Activated T-helper 1 cell treated with anti-CD3 and anti-CD28 coated beads, Interleukin-12 subunit alpha, Interleukin-12 subunit beta, Interleukin-2, Interleukin-4 antibody, amounts not matched to agents 30 ng/mL and 10 ng/mL and 1 ng/mL, durations not matched to agents 14 hours and 24 hours and 36 hours (primary cell): ENCODE measurements around the gene RHOB. TPM values are rescaled to one million over a fixed set of nuclear protein-coding genes. Genes with fewer than 3 reads are reported as not detected.
A peak's percentile ranks its signal among the peaks of the same experiment; 100 is the strongest.

Experiments
- DNase-seq: peaks from one replicate; pipeline ENCODE4 v3.0.0; 2021; ENCODE audit warnings: low spot score
- H3K27ac Mint-ChIP-seq: one replicate; pipeline ENCODE4 v1.8.0; 2021; ENCODE audit warnings: mild to moderate bottlenecking, mixed read lengths
- H3K27me3 Mint-ChIP-seq: one replicate; pipeline ENCODE4 v1.8.0; 2022; ENCODE audit warnings: mild to moderate bottlenecking, moderate library complexity, mixed read lengths; ENCODE audit not compliant: insufficient read depth
- H3K36me3 Mint-ChIP-seq: one replicate; pipeline ENCODE4 v1.8.0; 2021; ENCODE audit warnings: low read depth, mixed read lengths
- H3K4me1 Mint-ChIP-seq: one replicate; pipeline ENCODE4 v1.8.0; 2021; ENCODE audit warnings: low read depth, mixed read lengths
- H3K4me3 Mint-ChIP-seq: one replicate; pipeline ENCODE4 v1.8.0; 2021; ENCODE audit warnings: mild to moderate bottlenecking, moderate library complexity, mixed read lengths
- H3K9me3 Mint-ChIP-seq: one replicate; pipeline ENCODE4 v1.8.0; 2021; ENCODE audit warnings: mixed read lengths
- intact Hi-C: fragments of 100-400 bp; cut with micrococcal nuclease; formaldehyde crosslinking; loops from one replicate; pipeline ENCODE4 v1.15.1; 2024
- total RNA-seq: library from RNA; stranded (reverse); gene quantifications from 2 replicates; pipeline ENCODE4 v1.2.3, GENCODE V29; 2022

RHOB gene
- total RNA-seq = 27.6 and 29.6 TPM in 2 replicates

- Mint-ChIP-seq H3K27me3 (peaks cover 64% of the 10 kb centered on the region), H3K27ac (peak within 1 kb of the TSS; percentile 61), H3K36me3 (peaks cover 2% of the 10 kb centered on the region), H3K9me3 (no peaks in the 10 kb centered on the region), H3K4me1 (peaks cover 12% of the 10 kb centered on the region), H3K4me3 (peak within 1 kb of the TSS; percentile 81)
- intact Hi-C loops = loop anchor here (1.0 to 10.0 kb wide), 11 partner anchors 10 to 1098 kb away; partner anchors contain the start of genes HS1BP3, LDAH, PUM2 and TTC32
- DNase-seq = peak; percentile 89
Measured at GRCh38 chr2:20446917-20447436, at the start of gene RHOB. Gene RHOB, plus strand, starts transcription at chr2:20447074. Its CDS starts 392 bp downstream, at chr2:20447466.

DNA sequence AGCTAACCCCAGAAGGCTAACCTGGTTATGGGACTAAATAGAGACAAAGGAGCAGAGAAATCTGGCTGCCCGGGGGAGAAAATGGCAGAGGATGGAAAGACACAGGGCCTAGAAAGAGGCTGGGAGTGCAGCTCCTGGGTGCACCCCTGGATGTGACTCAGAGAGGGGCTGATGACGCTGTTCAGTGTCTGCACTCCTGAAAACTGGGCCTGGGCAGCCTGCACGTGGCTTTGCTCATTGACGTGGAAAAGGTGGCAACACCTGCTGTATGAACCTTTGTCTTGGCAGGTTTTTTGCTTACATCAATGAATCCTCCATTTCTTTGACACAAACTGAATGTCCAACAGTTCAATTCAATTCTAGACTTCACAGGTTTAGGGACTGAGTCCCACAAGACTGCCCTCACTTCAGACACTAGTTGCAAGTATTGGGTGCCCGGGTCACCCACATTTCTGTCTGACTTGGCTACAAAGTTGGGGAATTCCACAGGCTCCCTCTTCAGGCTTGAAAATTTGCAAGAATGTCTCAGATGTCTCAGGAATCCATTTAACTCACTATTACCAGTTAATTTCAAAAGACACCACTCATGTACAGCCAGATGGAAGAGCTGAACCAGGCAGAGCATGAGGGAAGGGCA lies 48.9 kb upstream of the RHOB start:
- H3K4me3 Mint-ChIP-seq = no peak overlapping the region
- no peaks in the 10 kb centered on the region for H3K9me3 Mint-ChIP-seq
- no peak for DNase-seq
- no peaks in the 10 kb centered on the region for H3K36me3 Mint-ChIP-seq
- H3K4me1 Mint-ChIP-seq = no peaks in the 10 kb centered on the region
- intact Hi-C loops = no loop called here
- H3K27me3 Mint-ChIP-seq = peaks cover 10% of the 10 kb centered on the region
- H3K27ac Mint-ChIP-seq = no peak overlapping the region

DNA sequence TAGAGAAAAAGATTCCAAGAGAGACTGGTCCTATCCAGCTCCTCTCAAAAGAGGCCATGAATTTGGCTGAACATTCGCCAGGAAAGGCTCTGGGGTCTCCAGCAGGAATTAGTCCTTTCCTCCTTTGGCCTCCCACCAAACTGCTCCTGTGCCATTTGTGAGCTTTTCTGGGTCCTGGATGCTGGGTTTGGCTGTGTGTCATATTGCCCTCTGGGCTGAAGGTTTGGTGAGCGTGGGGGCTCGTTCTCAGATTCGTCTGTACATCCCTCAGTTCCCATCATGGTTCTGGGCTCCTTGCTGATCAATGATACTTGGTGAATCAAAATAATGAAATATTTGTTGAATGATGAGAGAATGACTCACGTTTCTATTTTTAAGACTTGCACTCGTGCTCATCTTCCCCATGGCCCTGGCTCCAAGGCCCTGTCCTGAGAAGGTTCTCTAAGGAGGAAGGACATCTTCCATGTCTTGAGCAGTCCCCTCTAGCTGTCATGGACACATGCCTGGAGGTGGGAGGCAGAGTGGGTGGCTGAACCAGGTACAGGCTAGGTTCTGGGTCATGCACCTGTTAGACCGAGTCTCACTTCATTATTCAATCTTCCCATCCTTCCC lies 47.8 kb upstream of the RHOB start:
- H3K27me3 Mint-ChIP-seq = peaks cover 13% of the 10 kb centered on the region
- no peaks in the 10 kb centered on the region for H3K4me1 Mint-ChIP-seq
- H3K36me3 Mint-ChIP-seq = no peaks in the 10 kb centered on the region
- H3K27ac Mint-ChIP-seq = no peak overlapping the region
- no peak overlapping the region for H3K4me3 Mint-ChIP-seq
- intact Hi-C loops = no loop called here
- no peaks in the 10 kb centered on the region for H3K9me3 Mint-ChIP-seq
- DNase-seq = no peak

DNA sequence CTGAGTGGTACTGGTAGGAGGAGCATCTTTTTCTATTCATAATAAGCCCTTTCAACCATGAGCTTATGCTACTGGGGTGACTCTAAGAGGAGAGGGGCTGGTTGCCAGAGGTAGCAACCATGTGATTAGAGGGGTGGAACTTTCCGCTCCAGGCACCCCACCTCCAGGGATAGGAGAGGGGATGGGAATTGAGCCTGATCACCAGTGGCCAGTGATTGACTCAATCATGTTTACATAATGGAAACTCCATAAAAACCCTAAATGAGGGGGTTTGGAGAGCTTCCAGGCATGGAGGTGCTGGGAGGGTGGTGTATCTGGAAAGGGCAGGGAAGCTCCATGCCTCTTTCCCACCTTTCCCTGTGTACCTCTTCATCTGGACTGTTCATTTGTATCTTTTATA lies 46.6 kb upstream of the RHOB start:
- Mint-ChIP-seq H3K27me3 (peaks cover 17% of the 10 kb centered on the region), H3K4me3 (no peak overlapping the region), H3K4me1 (no peaks in the 10 kb centered on the region), H3K9me3 (no peaks in the 10 kb centered on the region), H3K27ac (no peak overlapping the region), H3K36me3 (no peaks in the 10 kb centered on the region)
- DNase-seq = no peak
- intact Hi-C loops = no loop called here

- Mint-ChIP-seq H3K36me3 (no peaks in the 10 kb centered on the region), H3K9me3 (no peaks in the 10 kb centered on the region), H3K4me3 (no peak overlapping the region), H3K4me1 (no peaks in the 10 kb centered on the region), H3K27ac (no peak overlapping the region), H3K27me3 (peaks cover 17% of the 10 kb centered on the region)
- DNase-seq = no peak
- intact Hi-C loops = no loop called here
Measured at GRCh38 chr2:20400787-20401488, 45.9 kb upstream of the RHOB start.

DNA sequence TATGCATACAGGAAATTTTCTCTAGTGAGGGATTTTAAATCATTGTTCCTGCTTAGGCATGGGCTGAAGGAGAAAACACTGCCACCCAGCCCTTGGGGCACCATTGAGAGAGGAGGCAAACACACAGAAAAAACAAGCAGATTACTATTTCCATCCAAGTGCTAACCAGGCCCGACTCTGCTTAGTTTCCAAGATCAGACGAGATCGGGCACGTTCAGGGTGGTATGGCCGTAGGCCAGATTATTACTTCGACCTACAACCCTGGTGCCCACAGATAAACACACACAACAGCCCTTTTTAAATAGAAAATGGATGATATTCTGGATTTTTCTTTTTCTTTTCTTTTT lies 45.4 kb upstream of the RHOB start:
- Mint-ChIP-seq H3K36me3 (no peaks in the 10 kb centered on the region), H3K27me3 (peaks cover 15% of the 10 kb centered on the region), H3K27ac (no peak overlapping the region), H3K9me3 (no peaks in the 10 kb centered on the region), H3K4me1 (no peaks in the 10 kb centered on the region), H3K4me3 (no peak overlapping the region)
- intact Hi-C loops = no loop called here
- DNase-seq = no peak

- no peak overlapping the region for H3K4me3 Mint-ChIP-seq
- H3K27me3 Mint-ChIP-seq = peaks cover 14% of the 10 kb centered on the region
- peaks cover 19% of the 10 kb centered on the region for H3K9me3 Mint-ChIP-seq
- H3K4me1 Mint-ChIP-seq = no peaks in the 10 kb centered on the region
- intact Hi-C loops = no loop called here
- no peak overlapping the region for H3K27ac Mint-ChIP-seq
- H3K36me3 Mint-ChIP-seq = peaks cover 3% of the 10 kb centered on the region
- DNase-seq = no peak
Measured at GRCh38 chr2:20403774-20404312, 43.0 kb upstream of the RHOB start.

GRCh38 chr2:20404950-20405349 lies 41.9 kb upstream of the RHOB start:
- no peaks in the 10 kb centered on the region for H3K4me1 Mint-ChIP-seq
- H3K9me3 Mint-ChIP-seq = peaks cover 30% of the 10 kb centered on the region
- H3K36me3 Mint-ChIP-seq = peaks cover 4% of the 10 kb centered on the region
- H3K4me3 Mint-ChIP-seq = no peak overlapping the region
- no peak overlapping the region for H3K27ac Mint-ChIP-seq
- peaks cover 17% of the 10 kb centered on the region for H3K27me3 Mint-ChIP-seq
- intact Hi-C loops = no loop called here
- DNase-seq = no peak

- H3K4me3 Mint-ChIP-seq = no peak overlapping the region
- no peak for DNase-seq
- intact Hi-C loops = no loop called here
- H3K27me3 Mint-ChIP-seq = peaks cover 22% of the 10 kb centered on the region
- peaks cover 7% of the 10 kb centered on the region for H3K36me3 Mint-ChIP-seq
- no peak overlapping the region for H3K27ac Mint-ChIP-seq
- peaks cover 6% of the 10 kb centered on the region for H3K4me1 Mint-ChIP-seq
- H3K9me3 Mint-ChIP-seq = peaks cover 34% of the 10 kb centered on the region
Measured at GRCh38 chr2:20409039-20409438, 37.8 kb upstream of the RHOB start.

- Mint-ChIP-seq H3K27ac (no peak overlapping the region), H3K9me3 (peaks cover 34% of the 10 kb centered on the region), H3K27me3 (peaks cover 28% of the 10 kb centered on the region), H3K36me3 (peaks cover 7% of the 10 kb centered on the region), H3K4me3 (no peak overlapping the region), H3K4me1 (peaks cover 6% of the 10 kb centered on the region)
- intact Hi-C loops = loop anchor here (1.0 to 5.0 kb wide), 5 partner anchors 14 to 240 kb away; partner anchors contain the start of genes HS1BP3 and RHOB
- DNase-seq = no peak
Measured at GRCh38 chr2:20410556-20411277, 36.2 kb upstream of the RHOB start.

DNA sequence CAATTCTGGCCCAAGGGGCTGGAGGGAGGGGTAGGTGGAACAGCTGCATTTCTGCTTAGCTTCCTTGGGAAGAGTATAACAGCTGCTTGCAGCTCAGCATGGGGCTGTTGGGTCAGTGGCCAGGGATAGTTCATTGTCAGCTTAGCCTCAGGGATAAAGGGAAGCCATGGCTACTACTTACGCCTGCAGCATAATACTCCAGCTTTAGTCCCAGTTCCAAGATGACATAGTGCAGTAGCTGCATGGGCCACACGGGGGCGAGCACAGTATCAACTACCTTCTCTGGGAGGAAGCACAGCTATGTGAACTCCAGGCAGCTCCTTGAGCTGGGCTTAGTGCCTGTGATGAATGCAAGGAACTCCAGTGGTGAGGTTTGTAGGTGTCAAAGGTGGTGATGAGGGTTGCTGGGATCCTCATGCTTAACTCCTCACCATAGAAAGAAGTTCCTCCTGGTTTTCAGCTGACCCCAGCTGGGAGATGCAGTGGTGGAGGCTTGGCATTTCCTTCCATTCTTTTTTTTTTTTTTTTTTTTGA lies 35.4 kb upstream of the RHOB start:
- intact Hi-C loops = loop anchor here (1.0 to 5.0 kb wide), 5 partner anchors 13 to 239 kb away; partner anchors contain the start of genes HS1BP3 and RHOB
- peak; percentile 48 for DNase-seq
- Mint-ChIP-seq H3K4me1 (peaks cover 6% of the 10 kb centered on the region), H3K9me3 (peaks cover 34% of the 10 kb centered on the region), H3K27me3 (peaks cover 34% of the 10 kb centered on the region), H3K4me3 (no peak overlapping the region), H3K36me3 (peaks cover 7% of the 10 kb centered on the region), H3K27ac (no peak overlapping the region)

DNA sequence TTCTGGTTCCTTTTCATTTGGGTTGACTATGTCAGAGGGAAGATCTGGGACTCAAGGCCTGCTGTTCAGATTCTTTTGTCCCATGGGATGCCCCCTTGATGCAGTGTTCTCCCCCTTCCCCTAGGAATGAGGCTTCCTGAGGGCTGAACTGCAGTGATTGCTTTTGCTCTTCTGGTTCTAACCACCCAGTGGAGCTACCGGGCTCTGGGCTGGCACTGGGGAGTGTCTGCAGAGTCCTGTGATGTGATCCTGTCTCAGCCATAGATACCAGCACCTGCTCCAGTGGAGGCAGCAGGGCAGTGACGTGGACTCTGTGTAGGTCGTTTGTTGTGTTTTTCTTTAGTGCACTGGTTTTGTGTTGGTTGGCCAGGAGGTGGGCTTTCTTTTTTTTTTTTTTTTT lies 32.1 kb upstream of the RHOB start:
- peaks cover 4% of the 10 kb centered on the region for H3K36me3 Mint-ChIP-seq

More for the DNA sequence above, 32.1 kb upstream of the RHOB start:
- no peak for DNase-seq
- Mint-ChIP-seq H3K27me3 (peaks cover 32% of the 10 kb centered on the region), H3K4me3 (no peak overlapping the region), H3K4me1 (peaks cover 6% of the 10 kb centered on the region), H3K9me3 (peaks cover 5% of the 10 kb centered on the region), H3K27ac (no peak overlapping the region)
- intact Hi-C loops = loop anchor here (5.0 kb wide), 1 partner anchor 32 kb away; the partner anchor contains the start of gene RHOB
